ENCODE data around the gene KLRD1.

- TF ChIP-seq CTCF (IDR thresholded peaks at IDR 0.05 in 8 of 11, conservative IDR thresholded peaks at IDR 0.05 in 3 of 11), result no peak
- no peak for TF ChIP-seq POLR2A (IDR thresholded peaks at IDR 0.05)
- no peak for TF ChIP-seq POLR2AphosphoS5 (IDR thresholded peaks at IDR 0.05)
These were observed 46.8 kb downstream of the KLRD1 start for GRCh38 chr12:10354502-10354901.
